Jurkat, Clone E6-1 (cell line): ENCODE measurements around the gene ERVW-1.
"Not testable (repeated sequence)": the region's sequence is repeated elsewhere in the genome, so short reads cannot be mapped to it uniquely, and the experiment has no call there.

Experiments used
- DNase-seq: peaks from one replicate; pipeline ENCODE4 v3.0.0-alpha.2; 2011; ENCODE audit warnings: low read depth, low spot score
- H3K4me3 ChIP-seq: 2 replicates; pipeline ENCODE4 v1.5.1; 2011; ENCODE audit warnings: mild to moderate bottlenecking, low read length, control low read depth, moderate library complexity

Gene ERVW-1

DNA sequence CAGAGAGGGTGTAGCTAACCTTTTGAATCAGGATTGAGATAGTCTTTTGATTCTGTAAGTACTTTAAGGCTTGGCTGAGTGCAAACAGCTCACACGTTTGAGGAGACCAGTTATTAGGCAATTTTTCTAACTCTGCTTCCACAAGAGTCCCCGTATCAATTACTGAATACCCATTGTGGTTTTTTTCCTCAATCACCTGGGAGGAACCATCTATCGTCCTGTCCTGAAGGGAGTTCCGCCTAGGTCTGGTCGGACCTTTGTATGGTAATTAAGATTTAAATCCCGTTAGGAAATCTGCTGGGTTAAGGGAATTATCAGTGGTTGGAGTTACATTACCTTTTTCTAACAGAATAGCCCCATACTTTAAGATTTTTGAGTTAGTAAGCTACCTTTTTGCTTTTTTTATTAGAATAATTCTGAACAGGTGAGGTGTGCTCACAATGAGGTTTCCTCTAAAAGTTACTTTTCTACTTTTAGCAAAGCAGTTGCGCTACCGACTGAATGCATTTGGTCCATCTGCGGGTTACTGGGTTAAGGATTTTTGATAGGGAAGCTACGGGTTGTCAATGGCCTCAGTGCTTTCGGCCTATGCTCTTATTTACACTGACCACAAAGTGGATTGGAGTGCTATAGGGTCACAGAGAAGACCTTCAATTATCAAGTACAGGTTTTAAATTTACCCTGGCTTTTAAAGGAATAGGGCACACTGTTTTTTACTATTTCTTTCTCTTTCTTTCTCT is 1.7 kb downstream of the ERVW-1 start:
- DNase-seq, H3K4me3 ChIP-seq: not testable (repeated sequence)

DNA sequence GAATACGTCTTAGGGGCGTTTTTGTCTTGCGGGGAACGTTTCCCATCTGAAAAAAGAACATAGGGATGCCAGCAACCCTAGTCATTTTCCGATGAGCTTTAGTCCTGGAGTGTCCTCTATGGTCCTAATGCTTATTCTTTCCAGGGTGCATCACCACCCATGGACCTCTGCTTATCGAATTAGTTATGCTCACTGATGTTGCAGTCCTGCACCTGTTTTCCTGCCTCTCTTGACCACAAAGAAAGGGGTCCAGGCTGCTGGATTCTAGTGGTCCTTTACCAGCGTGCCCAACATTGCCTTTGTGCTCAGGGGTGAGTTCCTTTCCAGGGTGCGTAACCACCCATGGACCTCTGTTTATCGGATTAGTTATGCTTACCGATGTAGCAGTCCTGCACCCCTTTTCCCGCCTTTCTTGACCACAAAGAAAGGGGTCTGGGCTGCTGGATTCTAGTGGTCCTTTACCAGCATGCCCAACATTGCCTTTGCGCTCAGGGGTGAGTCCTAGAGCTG is 2.4 kb downstream of the ERVW-1 start:
- not testable (repeated sequence) for DNase-seq, H3K4me3 ChIP-seq

DNA sequence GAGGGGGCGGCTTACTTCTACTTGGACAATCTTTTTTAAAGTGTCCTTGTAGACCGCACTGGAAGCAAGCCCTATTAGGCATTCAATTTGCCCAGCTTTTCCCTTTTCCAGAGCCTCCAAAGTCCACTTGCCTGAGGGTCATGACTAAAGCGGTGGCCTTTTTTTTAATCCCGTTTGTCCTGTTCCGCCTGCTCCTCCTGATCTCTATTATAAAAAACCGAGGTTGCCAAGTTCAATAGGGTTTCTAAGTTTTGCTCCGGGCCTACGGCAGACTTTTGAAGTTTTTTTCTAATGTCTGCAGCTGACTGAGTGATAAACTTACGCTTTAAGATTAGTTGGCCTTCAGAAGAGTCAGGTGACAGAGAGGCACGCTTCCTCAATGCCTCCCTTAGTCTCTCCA is 3.8 kb downstream of the ERVW-1 start:
- DNase-seq, H3K4me3 ChIP-seq: not testable (repeated sequence)

DNA sequence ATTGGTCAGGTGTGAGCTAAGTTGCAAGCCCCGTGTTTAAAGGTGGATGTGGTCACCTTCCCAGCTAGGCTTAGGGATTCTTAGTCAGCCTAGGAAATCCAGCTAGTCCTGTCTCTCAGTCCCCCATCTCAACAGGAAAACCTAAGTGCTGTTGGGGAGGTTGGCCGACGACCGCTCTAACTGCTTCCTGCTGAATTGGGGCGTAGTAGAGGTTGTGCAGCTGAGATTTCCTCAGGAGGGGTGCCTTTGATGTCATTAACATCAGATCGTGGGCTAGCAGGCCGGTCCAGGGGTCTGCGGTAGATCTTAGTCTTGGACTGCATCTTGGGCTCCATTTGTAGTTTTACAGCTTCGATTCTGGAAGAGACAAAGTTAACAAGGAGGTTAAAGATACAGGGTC is 9.2 kb downstream of the ERVW-1 start:
- not testable (repeated sequence) for H3K4me3 ChIP-seq, DNase-seq

DNA sequence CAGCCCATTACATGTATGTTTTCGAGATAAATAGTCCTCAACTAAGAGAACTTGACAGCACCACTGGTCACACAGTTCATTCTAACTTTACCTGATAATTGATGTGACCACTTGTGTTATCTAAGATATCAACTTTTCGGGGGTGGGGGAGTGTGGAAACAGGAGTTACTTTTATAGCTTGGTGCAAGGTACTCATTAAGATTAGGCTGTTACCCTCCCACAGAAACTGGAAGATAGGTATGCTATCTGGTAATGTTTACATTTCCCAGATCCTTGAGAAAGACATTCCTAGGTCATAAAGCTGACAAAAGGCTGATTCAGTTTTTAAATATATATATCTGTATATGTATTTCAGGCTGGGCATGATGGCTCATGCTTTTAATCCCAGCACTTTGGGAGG is 11.1 kb downstream of the ERVW-1 start:
- no peak for DNase-seq
- no peak overlapping the region for H3K4me3 ChIP-seq

DNA sequence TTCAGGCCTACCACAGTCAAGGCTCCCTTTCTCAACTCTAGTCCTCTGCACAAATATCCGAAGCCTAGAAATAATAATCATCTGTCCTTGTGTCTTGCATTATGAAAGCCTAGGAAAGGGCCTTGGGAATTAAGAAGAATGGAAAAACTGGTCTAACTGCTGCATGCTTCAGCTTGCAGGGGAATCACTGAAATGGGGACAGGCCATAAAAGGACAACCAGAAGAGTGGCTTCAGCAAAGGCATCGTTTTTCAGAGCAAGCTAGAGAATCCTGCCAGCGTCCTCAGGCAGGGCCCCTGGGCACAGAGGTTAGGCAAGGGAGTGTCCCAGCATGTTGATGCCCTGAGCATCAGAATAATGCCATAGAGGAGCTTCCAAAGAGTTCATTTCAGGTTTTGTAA is 13.2 kb downstream of the ERVW-1 start:
- H3K4me3 ChIP-seq = no peak overlapping the region
- no peak for DNase-seq

DNA sequence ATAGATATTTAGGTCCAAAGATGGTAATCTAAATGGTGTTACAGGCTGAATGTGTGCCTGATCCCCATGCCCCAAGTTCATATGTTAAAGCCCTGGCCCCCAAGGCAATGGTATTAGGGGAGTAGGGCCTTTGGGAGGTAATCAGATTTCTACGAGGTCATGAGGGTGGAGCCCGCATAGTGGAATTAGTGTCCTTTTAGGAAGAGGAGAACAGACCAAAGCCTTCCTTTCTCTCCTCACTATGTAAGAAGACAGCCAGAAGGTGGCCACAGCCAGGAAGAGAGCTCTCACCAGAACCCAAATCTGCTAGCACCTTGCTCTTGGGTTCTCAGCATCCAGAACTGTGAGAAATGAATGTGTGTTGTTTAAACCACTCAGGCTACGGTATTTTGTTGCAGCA is 15.2 kb downstream of the ERVW-1 start:
- no peak for DNase-seq
- no peak overlapping the region for H3K4me3 ChIP-seq

DNA sequence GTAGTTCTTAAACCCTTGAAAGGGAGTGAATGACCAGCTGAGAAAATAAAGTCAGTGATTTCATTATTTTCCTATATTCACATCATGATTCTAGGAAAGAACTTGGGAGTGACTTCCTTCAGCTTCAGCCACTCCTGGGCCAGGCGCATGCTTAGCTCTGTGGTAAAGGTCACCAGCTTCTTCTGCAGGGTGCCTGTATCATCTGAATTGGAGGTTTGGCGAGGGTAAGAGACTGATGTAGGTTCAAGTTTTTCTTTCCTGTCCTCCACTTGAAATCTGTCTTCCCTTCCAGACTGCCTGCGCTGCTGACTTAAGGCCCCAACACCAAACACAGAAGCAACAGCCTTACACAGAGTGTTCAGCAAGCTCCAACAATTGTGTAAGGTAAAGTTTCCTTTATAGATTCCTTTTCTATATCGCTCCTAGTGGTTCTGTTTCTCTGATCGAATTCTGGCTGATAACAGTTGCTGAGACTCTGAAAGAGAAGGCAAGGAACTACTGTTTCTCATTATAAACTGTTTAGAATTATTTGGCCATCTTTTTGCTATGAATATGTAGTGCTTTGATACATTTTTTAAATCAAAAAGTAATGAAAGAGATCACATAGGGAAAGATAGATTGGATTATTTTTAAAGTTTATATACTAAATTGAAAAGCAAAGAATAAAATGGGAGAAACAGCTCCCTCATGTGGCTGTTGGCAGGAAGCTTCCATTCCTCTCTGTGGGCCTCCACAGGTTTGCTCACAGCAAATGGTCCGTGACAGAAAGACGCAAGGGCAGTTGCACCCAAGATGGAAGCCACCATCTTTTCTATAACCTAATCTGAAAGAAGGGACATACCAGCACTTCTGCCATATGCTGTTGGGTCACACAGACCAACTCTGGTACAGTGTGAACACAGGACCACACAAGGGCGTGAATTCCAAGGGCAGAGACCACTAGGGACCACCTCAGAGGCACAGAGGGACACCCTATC is 16.4 kb downstream of the ERVW-1 start:
- DNase-seq = peak; percentile 21
- H3K4me3 ChIP-seq = no peak overlapping the region

DNA sequence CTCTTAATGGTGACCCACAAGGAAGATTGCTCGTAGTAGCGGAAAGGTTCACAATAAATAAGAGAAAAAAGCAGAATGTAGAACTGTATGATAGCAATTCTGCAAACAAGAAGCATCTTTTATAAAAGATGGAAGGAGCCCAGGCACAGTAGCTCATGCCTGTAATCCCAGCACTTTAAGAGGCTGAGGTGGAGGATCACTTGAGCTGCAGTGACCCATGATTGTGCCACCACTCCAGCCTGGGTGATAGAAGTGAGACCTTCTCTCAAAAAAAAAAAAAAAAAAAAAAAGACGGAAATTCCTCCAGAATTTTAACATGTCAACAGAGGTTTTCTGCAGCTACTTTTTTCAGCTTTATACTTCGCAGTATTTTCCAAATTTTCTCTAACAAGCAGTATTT is 17.2 kb downstream of the ERVW-1 start:
- no peak overlapping the region for H3K4me3 ChIP-seq
- DNase-seq = no peak

DNA sequence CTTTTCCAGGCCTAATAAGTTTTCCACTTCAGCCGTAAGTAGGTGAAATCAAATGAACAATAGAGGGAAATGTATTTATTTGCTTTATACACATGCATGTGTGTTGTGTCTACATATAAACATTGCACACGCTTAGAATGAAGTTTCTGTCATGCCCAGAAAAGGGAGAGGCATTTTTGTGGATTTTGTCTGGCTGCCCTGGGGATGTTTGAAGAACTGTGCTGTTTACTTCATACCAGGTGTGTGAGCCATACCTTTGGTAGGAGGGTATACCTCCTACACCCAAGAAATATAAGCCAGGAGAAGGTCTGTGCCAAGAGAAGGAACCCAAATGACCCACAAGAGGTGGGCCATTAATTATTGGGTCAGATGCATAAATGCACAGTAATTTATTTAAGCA is 17.6 kb downstream of the ERVW-1 start:
- H3K4me3 ChIP-seq = no peak overlapping the region
- DNase-seq = no peak

DNA sequence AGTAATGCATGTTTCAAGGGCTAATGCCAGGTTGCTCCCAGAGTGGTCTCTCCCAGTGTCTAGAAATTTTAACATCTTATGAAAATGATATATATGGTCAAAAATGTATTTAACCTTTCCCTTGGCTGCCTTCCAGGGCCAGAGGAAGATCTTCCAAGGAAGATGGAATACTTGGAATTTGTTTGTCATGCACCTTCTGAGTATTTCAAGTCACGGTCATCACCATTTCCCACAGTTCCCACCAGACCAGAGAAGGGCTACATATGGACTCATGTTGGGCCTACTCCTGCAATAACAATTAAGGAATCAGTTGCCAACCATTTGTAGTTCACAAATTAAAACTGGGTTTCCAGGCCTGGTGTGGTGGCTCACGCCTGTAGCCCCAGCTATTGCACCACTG is 21.5 kb downstream of the ERVW-1 start:
- no peak for DNase-seq
- no peak overlapping the region for H3K4me3 ChIP-seq

DNA sequence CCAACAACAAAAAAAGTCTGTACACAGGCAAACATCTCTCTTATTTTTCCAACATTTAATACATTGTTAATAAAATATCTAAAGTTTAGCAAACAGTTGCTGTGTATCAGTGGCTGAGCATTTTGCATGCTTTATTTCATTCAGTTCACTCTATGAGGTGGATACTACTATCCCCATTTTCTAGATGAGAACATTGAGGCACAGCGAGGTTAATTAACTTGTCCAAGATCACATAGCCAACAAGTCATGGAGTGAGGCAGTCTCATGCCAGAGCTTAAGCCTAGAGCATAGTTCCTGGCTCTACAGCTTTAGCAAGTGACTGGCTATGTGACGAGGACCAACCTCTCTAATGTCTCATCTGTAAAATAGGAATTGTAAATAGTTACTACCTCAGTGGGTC is 26.1 kb downstream of the ERVW-1 start:
- no peak overlapping the region for H3K4me3 ChIP-seq
- no peak for DNase-seq

DNA sequence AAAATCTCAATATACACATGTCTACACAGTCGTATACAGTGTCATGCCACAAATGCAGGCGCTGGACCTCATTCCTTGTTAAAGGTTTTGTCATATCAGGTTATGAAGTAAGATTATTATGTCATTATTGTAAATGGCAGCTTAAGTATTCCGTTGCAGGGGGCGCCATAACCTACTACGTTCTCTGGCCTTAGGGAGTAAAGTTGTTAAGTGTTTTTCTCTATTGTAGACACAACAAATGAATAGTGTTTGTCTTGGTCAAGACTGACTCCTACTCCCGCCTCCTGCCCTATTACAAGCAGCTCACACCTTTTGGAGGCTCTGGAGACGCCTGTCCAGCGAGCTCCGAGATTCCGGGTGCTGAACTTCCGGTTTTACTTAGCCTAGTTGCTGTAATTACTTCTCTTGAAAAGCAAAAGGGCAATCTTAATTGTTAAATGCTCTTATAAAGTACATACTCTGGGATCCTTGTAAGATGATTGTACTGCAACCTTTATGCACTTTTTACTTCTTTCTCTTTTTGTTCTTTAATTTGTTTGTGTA is 29.5 kb downstream of the ERVW-1 start:
- peak overlapping the region; percentile 79 for H3K4me3 ChIP-seq
- DNase-seq = peak; percentile 60

DNA sequence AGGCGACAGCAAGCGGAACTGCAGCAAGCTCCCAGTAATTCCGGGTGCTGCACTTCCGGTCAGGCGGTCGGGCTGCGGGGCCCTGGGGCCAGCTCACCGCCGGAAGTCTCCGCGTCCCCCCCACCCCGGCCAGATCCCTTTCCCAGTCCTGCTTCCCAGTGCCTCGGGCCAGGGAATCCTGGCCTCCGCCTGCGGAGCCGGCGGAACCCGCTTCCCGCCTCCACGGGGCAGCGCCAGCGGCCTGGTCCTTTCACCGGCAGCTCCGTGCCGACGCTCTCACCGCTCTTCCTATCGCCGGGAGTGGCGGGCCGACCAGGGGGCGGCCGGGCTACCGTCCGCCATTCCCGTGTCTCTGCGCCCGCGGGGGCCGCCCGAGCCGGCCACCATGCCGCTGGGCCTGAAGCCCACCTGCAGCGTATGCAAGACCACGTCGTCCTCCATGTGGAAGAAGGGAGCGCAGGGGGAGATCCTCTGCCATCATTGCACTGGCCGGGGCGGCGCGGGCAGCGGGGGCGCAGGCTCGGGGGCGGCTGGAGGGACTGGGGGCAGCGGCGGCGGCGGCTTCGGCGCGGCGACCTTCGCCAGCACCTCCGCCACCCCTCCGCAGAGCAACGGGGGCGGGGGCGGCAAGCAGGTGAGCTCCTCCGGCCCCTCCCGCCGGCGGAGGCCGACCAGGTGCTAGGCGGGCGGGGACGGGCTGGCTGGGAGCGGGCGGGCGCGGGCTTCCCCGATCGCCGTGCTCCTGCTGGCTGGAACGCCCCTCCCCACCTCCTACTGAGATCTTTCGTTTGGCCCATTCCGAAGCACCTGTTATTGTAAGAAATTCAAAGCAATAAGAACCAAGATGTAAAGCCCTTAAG is 30.2 kb downstream of the ERVW-1 start, which contains the start of gene GATAD1:
TSS of gene GATAD1 (plus strand) at position 138 of the 860 bp plus-strand sequence. CDS start at position 386, 248 bp downstream.
- H3K4me3 ChIP-seq = peak within 1 kb of the TSS; percentile 79
- no peak for DNase-seq

DNA sequence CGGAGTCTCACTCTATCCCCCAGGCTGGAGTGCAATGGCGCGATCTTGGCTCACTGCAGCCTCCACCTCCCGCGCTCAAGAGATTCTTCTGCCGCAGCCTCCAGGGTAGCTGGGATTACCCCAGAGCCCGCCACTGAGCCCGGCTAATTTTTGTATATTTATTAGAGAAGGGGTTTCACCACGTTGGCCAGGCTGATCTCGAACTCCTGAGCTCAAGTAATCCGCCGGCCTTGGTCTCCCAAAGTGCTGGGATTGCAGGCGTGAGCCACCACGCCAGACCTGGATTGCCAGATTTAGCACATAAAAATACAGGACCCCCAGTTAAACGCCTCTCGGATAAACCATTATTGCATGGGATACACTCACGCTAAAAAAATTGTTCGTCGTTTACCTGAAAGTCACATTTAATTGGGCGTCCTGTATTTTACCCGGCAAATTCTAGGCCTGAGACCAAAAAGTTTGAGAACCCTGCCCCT is 30.8 kb downstream of the ERVW-1 start:
- peak; percentile 86 for DNase-seq
- peak overlapping the region; percentile 79 for H3K4me3 ChIP-seq

DNA sequence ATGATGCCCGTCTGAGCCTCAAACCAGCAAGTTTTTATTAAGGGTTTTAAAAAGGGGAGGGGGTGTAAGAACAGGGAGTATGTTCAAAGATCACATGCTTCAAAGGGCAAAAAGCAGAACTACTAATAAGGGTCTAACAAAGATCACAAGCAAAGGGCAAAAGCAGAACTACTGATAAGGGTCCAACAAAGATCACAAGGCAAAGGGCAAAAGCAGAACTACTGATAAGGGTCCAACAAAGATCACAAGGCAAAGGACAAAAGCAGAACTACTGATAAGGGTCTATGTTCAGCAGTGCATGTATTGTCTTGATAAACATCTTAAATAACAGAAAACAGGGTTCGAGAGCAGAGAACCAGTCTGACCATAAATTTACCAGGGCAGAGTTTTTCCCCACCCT is 35.0 kb downstream of the ERVW-1 start:
- not testable (repeated sequence) for H3K4me3 ChIP-seq, DNase-seq

DNA sequence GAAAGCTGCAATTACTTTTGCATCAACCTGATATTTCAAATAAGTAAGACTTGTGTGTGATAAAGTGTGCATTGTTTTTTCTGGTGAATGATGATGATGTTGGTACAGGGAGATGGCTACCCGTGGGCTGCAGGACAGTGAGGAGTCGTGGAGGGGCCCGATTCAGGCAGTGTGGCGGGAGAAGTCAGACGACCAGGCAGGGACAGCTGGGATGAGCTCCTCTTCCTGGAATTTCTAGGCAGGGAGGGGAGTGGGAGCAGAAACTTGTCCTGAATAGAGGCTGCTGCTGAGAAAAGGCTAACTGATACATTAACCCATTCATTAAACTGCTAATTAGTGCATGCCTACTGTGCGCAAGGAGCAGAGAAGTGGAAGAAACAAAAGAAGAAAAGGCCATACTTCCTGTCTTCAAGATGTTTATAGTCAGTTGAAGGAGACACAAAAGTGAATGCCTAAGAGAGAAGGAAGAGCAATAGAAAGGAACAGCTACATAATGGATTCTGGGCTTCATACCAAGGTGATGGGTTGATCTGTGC is 39.7 kb downstream of the ERVW-1 start:
- H3K4me3 ChIP-seq = no peak overlapping the region
- DNase-seq = no peak
